ENCODE data around the gene SLC19A1. TPM values are rescaled to one million over a fixed set of nuclear protein-coding genes. Genes with fewer than 3 reads are reported as not detected.

SLC19A1 gene
- total and polyA plus RNA-seq, 4 experiments from 2014 or later, result 7.4 to 9.8 (median 8.2) TPM

GRCh38 chr21:45494135-45494850 is 47.9 kb downstream of the SLC19A1 start:
- H3K4me3 ChIP-seq (ENCODE audit: low read length in 2 of 2), result no peak overlapping the region
- H3K36me3 Mint-ChIP-seq, result no peaks in the 10 kb centered on the region
- CTCF ChIA-PET (ENCODE audit: partially characterized antibody), result no interaction called here
- no peak overlapping the region for H3K27ac Mint-ChIP-seq
- no peak for DNase-seq
- no peaks in the 10 kb centered on the region for H3K27me3 ChIP-seq (ENCODE audit: insufficient read depth, low read length)
- intact Hi-C loops (cut with micrococcal nuclease), result no loop called here
- H3K4me3 Mint-ChIP-seq, result no peak overlapping the region
- peaks cover 0 to 3% (median 0%) of the 10 kb centered on the region in 4 donors for H3K4me1 Mint-ChIP-seq
- H3K9me3 ChIP-seq (ENCODE audit: control insufficient read depth in 1 of 2, low read length in 2 of 2), result no peaks in the 10 kb centered on the region
- POLR2A ChIA-PET (ENCODE audit: partially characterized antibody), result no interaction called here
- H3K36me3 ChIP-seq (ENCODE audit: insufficient read depth, low read length), result no peaks in the 10 kb centered on the region
- no peaks in the 10 kb centered on the region for H3K4me1 ChIP-seq (ENCODE audit: insufficient read depth, low read length)
- no peaks in the 10 kb centered on the region for H3K27me3 Mint-ChIP-seq
- H3K27ac ChIP-seq (ENCODE audit: low read depth, low read length), result no peak overlapping the region
- no peaks in the 10 kb centered on the region for H3K9me3 Mint-ChIP-seq

- Histone ChIP-seq H3K27ac (ENCODE audit: low read depth, low read length) (no peak overlapping the region), H3K4me3 (ENCODE audit: low read length in 2 of 2) (no peak overlapping the region), H3K9me3 (ENCODE audit: control insufficient read depth in 1 of 2, low read length in 2 of 2) (no peaks in the 10 kb centered on the region), H3K27me3 (ENCODE audit: insufficient read depth, low read length) (no peaks in the 10 kb centered on the region), H3K36me3 (ENCODE audit: insufficient read depth, low read length) (no peaks in the 10 kb centered on the region), H3K4me1 (ENCODE audit: insufficient read depth, low read length) (no peaks in the 10 kb centered on the region)
- Mint-ChIP-seq H3K27ac (no peak overlapping the region), H3K27me3 (no peaks in the 10 kb centered on the region), H3K4me1 (no peaks in the 10 kb centered on the region), H3K4me3 (no peak overlapping the region), H3K36me3 (no peaks in the 10 kb centered on the region), H3K9me3 (no peaks in the 10 kb centered on the region)
- POLR2A ChIA-PET (ENCODE audit: partially characterized antibody), result no interaction called here
- CTCF ChIA-PET (ENCODE audit: partially characterized antibody), result no interaction called here
- intact Hi-C loops (cut with micrococcal nuclease), result no loop called here
- DNase-seq, result no peak
Observed at GRCh38 chr21:45493401-45494001, 48.7 kb downstream of the SLC19A1 start.

DNA sequence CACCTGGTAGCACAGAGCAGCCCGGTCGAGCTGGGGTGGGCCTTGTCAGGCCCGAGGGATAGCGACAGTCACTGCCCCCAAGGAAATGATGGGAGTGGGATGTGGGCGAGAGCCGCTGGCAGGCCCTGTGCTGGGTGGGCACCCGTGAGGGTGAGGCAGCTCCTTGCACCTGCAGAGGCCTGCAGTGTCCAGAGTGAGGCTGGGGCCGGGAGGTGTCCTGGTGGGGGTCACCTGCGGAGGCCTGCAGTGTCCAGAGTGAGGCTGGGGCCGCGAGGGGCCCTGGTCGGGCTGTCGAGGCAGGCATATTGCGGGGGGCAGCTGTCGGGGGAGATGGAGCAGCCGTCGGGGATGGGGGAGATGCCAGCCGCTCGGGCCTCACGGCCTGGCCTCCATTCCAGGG is 49.5 kb downstream of the SLC19A1 start:
- no peaks in the 10 kb centered on the region for H3K9me3 Mint-ChIP-seq
- no peak for DNase-seq
- CTCF ChIA-PET (ENCODE audit: partially characterized antibody), result no interaction called here
- Histone ChIP-seq H3K27me3 (ENCODE audit: insufficient read depth, low read length) (no peaks in the 10 kb centered on the region), H3K27ac (ENCODE audit: low read depth, low read length) (no peak overlapping the region), H3K4me3 (ENCODE audit: low read length in 2 of 2) (no peak overlapping the region), H3K9me3 (ENCODE audit: control insufficient read depth in 1 of 2, low read length in 2 of 2) (no peaks in the 10 kb centered on the region), H3K36me3 (ENCODE audit: insufficient read depth, low read length) (no peaks in the 10 kb centered on the region), H3K4me1 (ENCODE audit: insufficient read depth, low read length) (no peaks in the 10 kb centered on the region)
- POLR2A ChIA-PET (ENCODE audit: partially characterized antibody), result no interaction called here
- no peak overlapping the region for H3K4me3 Mint-ChIP-seq
- H3K27me3 Mint-ChIP-seq, result no peaks in the 10 kb centered on the region
- intact Hi-C loops (cut with micrococcal nuclease), result no loop called here
- H3K4me1 Mint-ChIP-seq, result no peaks in the 10 kb centered on the region
- no peaks in the 10 kb centered on the region for H3K36me3 Mint-ChIP-seq
- no peak overlapping the region for H3K27ac Mint-ChIP-seq

- Mint-ChIP-seq H3K9me3 (no peaks in the 10 kb centered on the region), H3K36me3 (no peaks in the 10 kb centered on the region), H3K4me3 (no peak overlapping the region), H3K27ac (peak overlapping the region in 1 of 7 donors; percentile 22), H3K27me3 (no peaks in the 10 kb centered on the region), H3K4me1 (no peaks in the 10 kb centered on the region)
- H3K27me3 ChIP-seq (ENCODE audit: insufficient read depth, low read length), result no peaks in the 10 kb centered on the region
- ChIA-PET POLR2A (ENCODE audit: partially characterized antibody) (no interaction called here), CTCF (ENCODE audit: partially characterized antibody) (no interaction called here)
- DNase-seq, result no peak
- intact Hi-C loops (cut with micrococcal nuclease), result no loop called here
- H3K4me1 ChIP-seq (ENCODE audit: insufficient read depth, low read length), result no peaks in the 10 kb centered on the region
- H3K9me3 ChIP-seq (ENCODE audit: control insufficient read depth in 1 of 2, low read length in 2 of 2), result no peaks in the 10 kb centered on the region
- no peak overlapping the region for H3K4me3 ChIP-seq (ENCODE audit: low read length in 2 of 2)
- H3K36me3 ChIP-seq (ENCODE audit: insufficient read depth, low read length), result no peaks in the 10 kb centered on the region
- no peak overlapping the region for H3K27ac ChIP-seq (ENCODE audit: low read depth, low read length)
Observed at GRCh38 chr21:45491623-45492022, 50.6 kb downstream of the SLC19A1 start.

DNA sequence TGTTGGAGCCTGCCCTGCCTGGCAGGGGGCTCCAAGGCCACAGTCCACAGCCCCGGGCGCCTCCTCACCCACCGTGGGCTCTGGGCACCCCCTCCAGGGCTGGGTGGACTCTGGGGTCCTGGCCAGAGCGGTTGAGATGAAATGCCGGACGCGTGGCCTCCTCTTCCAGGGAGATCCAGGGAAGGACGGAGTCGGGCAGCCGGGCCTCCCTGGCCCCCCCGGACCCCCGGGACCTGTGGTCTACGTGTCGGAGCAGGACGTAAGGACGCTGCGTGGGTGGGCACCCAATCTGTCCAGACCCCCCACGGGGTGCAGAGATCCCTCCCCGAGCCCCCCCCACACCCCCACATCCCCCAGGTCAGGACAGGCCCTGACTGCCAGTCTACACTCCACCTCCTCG is 51.2 kb downstream of the SLC19A1 start:
- H3K4me1 ChIP-seq (ENCODE audit: insufficient read depth, low read length), result no peaks in the 10 kb centered on the region
- Mint-ChIP-seq H3K36me3 (no peaks in the 10 kb centered on the region), H3K4me3 (no peak overlapping the region), H3K9me3 (no peaks in the 10 kb centered on the region), H3K27me3 (no peaks in the 10 kb centered on the region), H3K27ac (no peak overlapping the region), H3K4me1 (no peaks in the 10 kb centered on the region)
- no peaks in the 10 kb centered on the region for H3K27me3 ChIP-seq (ENCODE audit: insufficient read depth, low read length)
- CTCF ChIA-PET (ENCODE audit: partially characterized antibody), result no interaction called here
- no peak overlapping the region for H3K4me3 ChIP-seq (ENCODE audit: low read length in 2 of 2)
- POLR2A ChIA-PET (ENCODE audit: partially characterized antibody), result no interaction called here
- intact Hi-C loops (cut with micrococcal nuclease), result no loop called here
- no peak for DNase-seq
- H3K9me3 ChIP-seq (ENCODE audit: control insufficient read depth in 1 of 2, low read length in 2 of 2), result no peaks in the 10 kb centered on the region
- no peak overlapping the region for H3K27ac ChIP-seq (ENCODE audit: low read depth, low read length)
- H3K36me3 ChIP-seq (ENCODE audit: insufficient read depth, low read length), result no peaks in the 10 kb centered on the region

DNA sequence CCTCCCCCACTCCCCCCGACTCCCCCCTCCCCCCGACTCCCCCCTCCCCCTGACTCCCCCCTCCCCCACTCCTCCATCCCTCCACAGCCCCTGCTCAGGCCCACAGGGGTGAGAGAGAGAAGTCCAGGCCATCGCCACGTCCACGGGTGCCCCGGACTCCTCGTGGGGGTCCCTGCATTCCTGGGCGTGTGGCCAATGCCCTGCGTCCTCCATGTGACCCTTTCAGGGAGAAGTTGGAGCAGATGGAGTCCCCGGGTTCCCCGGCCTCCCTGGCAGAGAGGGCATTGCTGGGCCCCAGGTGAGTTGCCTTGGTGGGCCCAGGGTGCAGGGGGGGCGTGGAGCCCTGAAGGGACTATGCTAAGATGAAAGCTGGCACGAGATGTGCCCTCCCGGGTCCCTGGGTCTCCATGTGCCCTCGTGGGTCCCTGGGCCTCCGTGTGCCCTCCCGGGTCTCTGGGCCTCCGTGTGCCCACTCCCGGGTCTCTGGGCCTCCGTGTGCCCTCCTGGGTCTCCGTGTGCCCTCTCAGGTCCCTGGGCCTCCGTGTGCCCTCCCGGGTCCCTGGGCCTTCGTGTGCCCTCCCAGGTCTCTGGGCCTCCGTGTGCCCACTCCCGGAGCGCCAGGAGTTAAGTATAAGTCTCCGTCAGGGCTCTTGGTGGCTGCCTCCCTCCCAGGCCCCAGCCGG is 52.0 kb downstream of the SLC19A1 start:
- ChIA-PET POLR2A (ENCODE audit: partially characterized antibody) (no interaction called here), CTCF (ENCODE audit: partially characterized antibody) (no interaction called here)
- no peaks in the 10 kb centered on the region for H3K9me3 Mint-ChIP-seq
- Histone ChIP-seq H3K27ac (ENCODE audit: low read depth, low read length) (no peak overlapping the region), H3K9me3 (ENCODE audit: control insufficient read depth in 1 of 2, low read length in 2 of 2) (no peaks in the 10 kb centered on the region), H3K27me3 (ENCODE audit: insufficient read depth, low read length) (no peaks in the 10 kb centered on the region), H3K4me1 (ENCODE audit: insufficient read depth, low read length) (no peaks in the 10 kb centered on the region), H3K36me3 (ENCODE audit: insufficient read depth, low read length) (no peaks in the 10 kb centered on the region), H3K4me3 (ENCODE audit: low read length in 2 of 2) (no peak overlapping the region)
- no peak overlapping the region for H3K4me3 Mint-ChIP-seq
- H3K4me1 Mint-ChIP-seq, result no peaks in the 10 kb centered on the region
- no peaks in the 10 kb centered on the region for H3K27me3 Mint-ChIP-seq
- intact Hi-C loops (cut with micrococcal nuclease), result no loop called here
- H3K36me3 Mint-ChIP-seq, result no peaks in the 10 kb centered on the region
- no peak overlapping the region for H3K27ac Mint-ChIP-seq
- DNase-seq, result no peak

DNA sequence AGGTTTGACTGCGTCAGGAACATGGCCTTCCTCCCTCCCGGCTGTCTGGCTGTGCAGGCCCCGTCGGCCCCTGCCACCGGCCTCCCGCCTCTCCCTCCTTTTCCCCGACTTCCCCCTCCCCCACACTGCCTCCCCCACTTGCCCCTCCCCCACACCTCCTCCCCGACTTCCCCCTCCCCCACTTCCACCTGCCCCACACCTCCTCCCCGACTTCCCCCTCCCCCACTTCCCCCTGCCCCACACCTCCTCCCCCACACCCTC is 52.6 kb downstream of the SLC19A1 start:
- no peak for DNase-seq
- CTCF ChIA-PET (ENCODE audit: partially characterized antibody), result no interaction called here
- H3K27ac ChIP-seq (ENCODE audit: low read depth, low read length), result no peak overlapping the region
- H3K4me3 ChIP-seq (ENCODE audit: low read length in 2 of 2), result no peak overlapping the region
- H3K27me3 ChIP-seq (ENCODE audit: insufficient read depth, low read length), result no peaks in the 10 kb centered on the region
- Mint-ChIP-seq H3K9me3 (no peaks in the 10 kb centered on the region), H3K27ac (no peak overlapping the region), H3K4me1 (no peaks in the 10 kb centered on the region), H3K36me3 (no peaks in the 10 kb centered on the region), H3K27me3 (no peaks in the 10 kb centered on the region), H3K4me3 (no peak overlapping the region)
- POLR2A ChIA-PET (ENCODE audit: partially characterized antibody), result no interaction called here
- no peaks in the 10 kb centered on the region for H3K4me1 ChIP-seq (ENCODE audit: insufficient read depth, low read length)
- no peaks in the 10 kb centered on the region for H3K36me3 ChIP-seq (ENCODE audit: insufficient read depth, low read length)
- intact Hi-C loops (cut with micrococcal nuclease), result no loop called here
- H3K9me3 ChIP-seq (ENCODE audit: control insufficient read depth in 1 of 2, low read length in 2 of 2), result no peaks in the 10 kb centered on the region
